Right forelimb (tissue), 1 donor: Measurements from ENCODE around the gene TMEM247.
A peak's percentile ranks its signal among the peaks of the same experiment; 100 is the strongest.
"Not testable (repeated sequence)": the region's sequence is repeated elsewhere in the genome, so short reads cannot be mapped to it uniquely, and the experiment has no call there.

Experiments
- DNase-seq: peaks from one replicate; pipeline ENCODE4 v3.0.0-alpha.2; 2018

TMEM247 gene

GRCh38 chr2:46517485-46517884 is 38.1 kb downstream of the TMEM247 start:
- DNase-seq, result no peak

GRCh38 chr2:46518861-46519260 is 39.5 kb downstream of the TMEM247 start:
- peak; percentile 55 for DNase-seq

- no peak for DNase-seq
Measured at GRCh38 chr2:46519265-46519664, 39.9 kb downstream of the TMEM247 start.

- DNase-seq, result peak; percentile 60
Measured at GRCh38 chr2:46520130-46520711, 40.9 kb downstream of the TMEM247 start.

- DNase-seq, result peak; percentile 66
Measured at GRCh38 chr2:46521215-46521683, 41.9 kb downstream of the TMEM247 start.

GRCh38 chr2:46522385-46522784 is 43.0 kb downstream of the TMEM247 start:
- DNase-seq, result not testable (repeated sequence)

- no peak for DNase-seq
Measured at GRCh38 chr2:46525522-46526155, 46.3 kb downstream of the TMEM247 start.

- no peak for DNase-seq
Measured at GRCh38 chr2:46528880-46529279, 49.5 kb downstream of the TMEM247 start.

- DNase-seq, result no peak
Measured at GRCh38 chr2:46530639-46531038, 51.3 kb downstream of the TMEM247 start.

GRCh38 chr2:46531863-46532262 is 52.5 kb downstream of the TMEM247 start:
- no peak for DNase-seq
